GM23338 (cell line): ENCODE data around the gene ARF5. TPM values are rescaled to one million over a fixed set of nuclear protein-coding genes. Genes with fewer than 3 reads are reported as not detected.

Experiments
- ATAC-seq: fragments of 200-7000 bp; cut with Tn5 transposase; 3 replicates; pipeline ENCODE4 v1.9.1; 2020
- DNase-seq: peaks from one replicate; pipeline ENCODE4 v3.0.0-alpha.2; 2015; ENCODE audit warnings: low spot score
- H2AFZ ChIP-seq: fragments of 200-600 bp; sonication (generic); 2 replicates; pipeline ENCODE4 v1.8.0; 2016; ENCODE audit warnings: antibody characterized with exemption, mild to moderate bottlenecking, moderate library complexity
- H3F3A ChIP-seq: fragments of 200-600 bp; sonication (generic); replicated peaks from 2 replicates; pipeline ENCODE4 v1.8.0; 2017; ENCODE audit warnings: antibody characterized with exemption, mixed run types, low read depth
- H3K27ac ChIP-seq: fragments of 200-600 bp; sonication (generic); 2 replicates; pipeline ENCODE4 v1.6.1; 2016; ENCODE audit warnings: low read depth
- H3K27me3 ChIP-seq: fragments of 200-600 bp; sonication (generic); 2 replicates; pipeline ENCODE4 v1.8.0; 2016; ENCODE audit warnings: mild to moderate bottlenecking, mixed run types, moderate library complexity; ENCODE audit not compliant: insufficient read depth
- H3K36me3 ChIP-seq: fragments of 200-600 bp; sonication (generic); 2 replicates; pipeline ENCODE4 v1.8.0; 2016; ENCODE audit warnings: mild to moderate bottlenecking; ENCODE audit not compliant: insufficient read depth
- H3K4me1 ChIP-seq: fragments of 200-600 bp; sonication (generic); 2 replicates; pipeline ENCODE4 v1.8.0; 2016; ENCODE audit warnings: mild to moderate bottlenecking, moderate library complexity; ENCODE audit not compliant: insufficient read depth
- H3K4me2 ChIP-seq: fragments of 200-600 bp; sonication (generic); 2 replicates; pipeline ENCODE4 v1.7.1; 2017; ENCODE audit warnings: mixed run types
- H3K4me3 ChIP-seq: fragments of 200-600 bp; sonication (generic); 2 replicates; pipeline ENCODE4 v1.6.1; 2016; ENCODE audit warnings: mixed run types
- H3K79me2 ChIP-seq: fragments of 200-600 bp; sonication (generic); replicated peaks from 2 replicates; pipeline ENCODE4 v1.8.0; 2017; ENCODE audit warnings: mild to moderate bottlenecking; ENCODE audit not compliant: insufficient read depth
- H3K9me2 ChIP-seq: fragments of 200-600 bp; sonication (generic); 2 replicates; pipeline ENCODE4 v1.8.0; 2017; ENCODE audit not compliant: insufficient read depth
- H4K20me1 ChIP-seq: fragments of 200-600 bp; sonication (generic); replicated peaks from 2 replicates; pipeline ENCODE4 v1.8.0; 2017; ENCODE audit warnings: mild to moderate bottlenecking; ENCODE audit not compliant: insufficient read depth
- H3K27ac Mint-ChIP-seq: 2 replicates; pipeline ENCODE4 v1.8.0; 2020; ENCODE audit warnings: inconsistent platforms, mild to moderate bottlenecking, moderate library complexity, mixed read lengths
- H3K27me3 Mint-ChIP-seq: 3 replicates; pipeline ENCODE4 v1.8.0; 2022; ENCODE audit warnings: low read depth, mild to moderate bottlenecking, moderate library complexity, mixed read lengths, inconsistent platforms; ENCODE audit not compliant: insufficient read depth, poor library complexity
- H3K36me3 Mint-ChIP-seq: 3 replicates; pipeline ENCODE4 v1.8.0; 2021; ENCODE audit warnings: low read depth, mild to moderate bottlenecking, inconsistent platforms, moderate library complexity, mixed read lengths
- H3K4me1 Mint-ChIP-seq: 3 replicates; pipeline ENCODE4 v1.8.0; 2020; ENCODE audit warnings: mild to moderate bottlenecking, inconsistent platforms, mixed read lengths
- H3K4me3 Mint-ChIP-seq: 3 replicates; pipeline ENCODE4 v1.8.0; 2021; ENCODE audit warnings: moderate library complexity, mild to moderate bottlenecking, inconsistent platforms, mixed read lengths
- H3K9me3 Mint-ChIP-seq: 3 replicates; pipeline ENCODE4 v1.8.0; 2020; ENCODE audit warnings: moderate library complexity, mild to moderate bottlenecking, inconsistent platforms, mixed read lengths
- CREB1 ChIP-seq: fragments of 250-450 bp; sonication (Bioruptor Pico); IDR thresholded peaks from 2 replicates; pipeline ENCODE4 v1.5.0; 2020; ENCODE audit warnings: low read depth, mild to moderate bottlenecking, moderate library complexity
- ETS1 ChIP-seq: IDR thresholded peaks from 2 replicates; pipeline ENCODE4 v1.6.1; 2016; ENCODE audit warnings: antibody characterized with exemption
- EZH2 ChIP-seq: fragments of 200-600 bp; sonication (generic); IDR thresholded peaks from one replicate; pipeline ENCODE4 v1.8.0; 2017; ENCODE audit warnings: antibody characterized with exemption, mild to moderate bottlenecking, low read depth; ENCODE audit not compliant: unreplicated experiment
- EZH2phosphoT487 ChIP-seq: fragments of 200-600 bp; sonication (generic); IDR thresholded peaks from one replicate; pipeline ENCODE4 v1.8.1; 2018; ENCODE audit warnings: antibody characterized with exemption; ENCODE audit not compliant: unreplicated experiment
- NANOG ChIP-seq: IDR thresholded peaks from 2 replicates; pipeline ENCODE4 v1.6.1; 2016; ENCODE audit warnings: antibody characterized with exemption, borderline replicate concordance
- POLR2AphosphoS5 ChIP-seq: IDR thresholded peaks from 2 replicates; pipeline ENCODE4 v1.6.1; 2016; ENCODE audit warnings: antibody characterized with exemption, low read depth
- ZNF114 ChIP-seq: fragments of 250-450 bp; sonication (Bioruptor Pico); IDR thresholded peaks from 2 replicates; pipeline ENCODE4 v1.5.0; 2020; ENCODE audit warnings: mild to moderate bottlenecking, moderate library complexity
- ZNF331 ChIP-seq: fragments of 250-450 bp; sonication (Bioruptor Pico); IDR thresholded peaks from 2 replicates; pipeline ENCODE4 v1.5.0; 2020; ENCODE audit warnings: low read depth, mild to moderate bottlenecking, moderate library complexity
- polyA plus RNA-seq: library from polyadenylated mRNA; unstranded; fragments of >200 nt; fragmentation: Nextera tagmentation; extraction: Ambion mirVana; gene quantifications from 2 replicates; pipeline ENCODE4 v1.2.1, GENCODE V29; 2016
- total RNA-seq: library from RNA; depleted of rRNA; stranded (reverse); fragments of >200 nt; shearing (Covaris generic); gene quantifications from 2 replicates; pipeline ENCODE4 v1.2.3, GENCODE V29; 2014
- TF ChIP-seq, protein P1 (sequence below): fragments of 250-450 bp; sonication (Bioruptor Pico); IDR thresholded peaks from 2 replicates; pipeline ENCODE4 v1.5.0; 2020; ENCODE audit warnings: mild to moderate bottlenecking, moderate library complexity

ARF5 gene
- total and polyA plus RNA-seq, 2 experiments from 2014 or later = 196 to 201 TPM

- TF ChIP-seq, protein P1, sequence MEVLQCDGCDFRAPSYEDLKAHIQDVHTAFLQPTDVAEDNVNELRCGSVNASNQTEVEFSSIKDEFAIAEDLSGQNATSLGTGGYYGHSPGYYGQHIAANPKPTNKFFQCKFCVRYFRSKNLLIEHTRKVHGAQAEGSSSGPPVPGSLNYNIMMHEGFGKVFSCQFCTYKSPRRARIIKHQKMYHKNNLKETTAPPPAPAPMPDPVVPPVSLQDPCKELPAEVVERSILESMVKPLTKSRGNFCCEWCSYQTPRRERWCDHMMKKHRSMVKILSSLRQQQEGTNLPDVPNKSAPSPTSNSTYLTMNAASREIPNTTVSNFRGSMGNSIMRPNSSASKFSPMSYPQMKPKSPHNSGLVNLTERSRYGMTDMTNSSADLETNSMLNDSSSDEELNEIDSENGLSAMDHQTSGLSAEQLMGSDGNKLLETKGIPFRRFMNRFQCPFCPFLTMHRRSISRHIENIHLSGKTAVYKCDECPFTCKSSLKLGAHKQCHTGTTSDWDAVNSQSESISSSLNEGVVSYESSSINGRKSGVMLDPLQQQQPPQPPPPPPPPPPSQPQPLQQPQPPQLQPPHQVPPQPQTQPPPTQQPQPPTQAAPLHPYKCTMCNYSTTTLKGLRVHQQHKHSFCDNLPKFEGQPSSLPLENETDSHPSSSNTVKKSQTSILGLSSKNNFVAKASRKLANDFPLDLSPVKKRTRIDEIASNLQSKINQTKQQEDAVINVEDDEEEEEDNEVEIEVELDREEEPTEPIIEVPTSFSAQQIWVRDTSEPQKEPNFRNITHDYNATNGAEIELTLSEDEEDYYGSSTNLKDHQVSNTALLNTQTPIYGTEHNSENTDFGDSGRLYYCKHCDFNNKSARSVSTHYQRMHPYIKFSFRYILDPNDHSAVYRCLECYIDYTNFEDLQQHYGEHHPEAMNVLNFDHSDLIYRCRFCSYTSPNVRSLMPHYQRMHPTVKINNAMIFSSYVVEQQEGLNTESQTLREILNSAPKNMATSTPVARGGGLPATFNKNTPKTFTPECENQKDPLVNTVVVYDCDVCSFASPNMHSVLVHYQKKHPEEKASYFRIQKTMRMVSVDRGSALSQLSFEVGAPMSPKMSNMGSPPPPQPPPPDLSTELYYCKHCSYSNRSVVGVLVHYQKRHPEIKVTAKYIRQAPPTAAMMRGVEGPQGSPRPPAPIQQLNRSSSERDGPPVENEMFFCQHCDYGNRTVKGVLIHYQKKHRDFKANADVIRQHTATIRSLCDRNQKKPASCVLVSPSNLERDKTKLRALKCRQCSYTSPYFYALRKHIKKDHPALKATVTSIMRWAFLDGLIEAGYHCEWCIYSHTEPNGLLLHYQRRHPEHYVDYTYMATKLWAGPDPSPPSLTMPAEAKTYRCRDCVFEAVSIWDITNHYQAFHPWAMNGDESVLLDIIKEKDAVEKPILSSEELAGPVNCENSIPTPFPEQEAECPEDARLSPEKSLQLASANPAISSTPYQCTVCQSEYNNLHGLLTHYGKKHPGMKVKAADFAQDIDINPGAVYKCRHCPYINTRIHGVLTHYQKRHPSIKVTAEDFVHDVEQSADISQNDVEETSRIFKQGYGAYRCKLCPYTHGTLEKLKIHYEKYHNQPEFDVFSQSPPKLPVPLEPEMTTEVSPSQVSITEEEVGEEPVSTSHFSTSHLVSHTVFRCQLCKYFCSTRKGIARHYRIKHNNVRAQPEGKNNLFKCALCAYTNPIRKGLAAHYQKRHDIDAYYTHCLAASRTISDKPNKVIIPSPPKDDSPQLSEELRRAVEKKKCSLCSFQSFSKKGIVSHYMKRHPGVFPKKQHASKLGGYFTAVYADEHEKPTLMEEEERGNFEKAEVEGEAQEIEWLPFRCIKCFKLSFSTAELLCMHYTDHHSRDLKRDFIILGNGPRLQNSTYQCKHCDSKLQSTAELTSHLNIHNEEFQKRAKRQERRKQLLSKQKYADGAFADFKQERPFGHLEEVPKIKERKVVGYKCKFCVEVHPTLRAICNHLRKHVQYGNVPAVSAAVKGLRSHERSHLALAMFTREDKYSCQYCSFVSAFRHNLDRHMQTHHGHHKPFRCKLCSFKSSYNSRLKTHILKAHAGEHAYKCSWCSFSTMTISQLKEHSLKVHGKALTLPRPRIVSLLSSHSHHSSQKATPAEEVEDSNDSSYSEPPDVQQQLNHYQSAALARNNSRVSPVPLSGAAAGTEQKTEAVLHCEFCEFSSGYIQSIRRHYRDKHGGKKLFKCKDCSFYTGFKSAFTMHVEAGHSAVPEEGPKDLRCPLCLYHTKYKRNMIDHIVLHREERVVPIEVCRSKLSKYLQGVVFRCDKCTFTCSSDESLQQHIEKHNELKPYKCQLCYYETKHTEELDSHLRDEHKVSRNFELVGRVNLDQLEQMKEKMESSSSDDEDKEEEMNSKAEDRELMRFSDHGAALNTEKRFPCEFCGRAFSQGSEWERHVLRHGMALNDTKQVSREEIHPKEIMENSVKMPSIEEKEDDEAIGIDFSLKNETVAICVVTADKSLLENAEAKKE (CRISPR knock-in tag) = no peak
- TF ChIP-seq ZNF331 (CRISPR knock-in tag) (no peak), ZNF114 (CRISPR knock-in tag) (no peak), CREB1 (CRISPR knock-in tag) (no peak)
Measured at GRCh38 chr7:127608446-127608845, 20.2 kb downstream of the ARF5 start (continued).

DNA sequence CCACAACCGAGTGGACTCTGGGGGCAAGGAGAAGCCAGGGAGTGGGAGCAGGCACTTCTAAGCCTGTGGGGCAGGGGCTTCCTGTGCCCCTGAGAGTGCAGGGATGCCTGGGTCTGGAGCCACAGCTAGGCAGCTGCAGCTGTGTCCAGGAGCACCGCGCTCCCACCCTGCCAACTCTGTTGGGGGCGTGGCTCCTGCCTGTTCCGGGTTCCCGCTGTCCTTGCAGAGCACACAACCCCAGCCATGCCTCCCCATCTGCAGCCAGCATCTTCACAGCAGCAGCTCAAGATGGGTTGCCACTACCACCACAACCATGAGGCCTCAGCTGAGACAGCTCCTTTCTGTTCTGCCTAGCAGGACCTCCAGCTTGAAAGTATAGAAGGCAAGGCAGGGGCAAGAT is 21.1 kb downstream of the ARF5 start:
- Histone ChIP-seq H3K4me3 (no peak overlapping the region), H3K4me1 (no peaks in the 10 kb centered on the region), H3K27ac (no peak overlapping the region), H3K79me2 (no peaks in the 10 kb centered on the region), H3F3A (no peaks in the 10 kb centered on the region), H4K20me1 (no peaks in the 10 kb centered on the region), H3K36me3 (no peaks in the 10 kb centered on the region), H3K4me2 (no peak overlapping the region), H3K27me3 (no peaks in the 10 kb centered on the region), H3K9me2 (peaks cover 8% of the 10 kb centered on the region; the same call in 1 of the 2 replicates), H2AFZ (no peak overlapping the region)
- ATAC-seq (no peak), DNase-seq (no peak)
- peaks cover 5% of the 10 kb centered on the region for H3K27me3 Mint-ChIP-seq
- H3K9me3 Mint-ChIP-seq = peaks cover 21% of the 10 kb centered on the region
- no peak overlapping the region for H3K27ac Mint-ChIP-seq
- H3K36me3 Mint-ChIP-seq = peaks cover 6% of the 10 kb centered on the region
- H3K4me1 Mint-ChIP-seq = no peaks in the 10 kb centered on the region; the same call in 2 of the 3 replicates
- H3K4me3 Mint-ChIP-seq = no peak overlapping the region
- TF ChIP-seq EZH2 (no peak), CREB1 (CRISPR knock-in tag) (no peak), ZNF114 (CRISPR knock-in tag) (no peak), NANOG (no peak), EZH2phosphoT487 (no peak), ETS1 (no peak), POLR2AphosphoS5 (no peak)
- TF ChIP-seq, protein P1 (CRISPR knock-in tag) = no peak
